GM21529 (cell line): ENCODE data around the gene SPAG4.

Experiments used
- ATAC-seq: cut with Tn5 transposase; IDR thresholded peaks from one replicate; pipeline ENCODE4 v1.9.1; 2021; ENCODE audit not compliant: unreplicated experiment

Gene SPAG4

GRCh38 chr20:35619196-35620095, 3.8 kb downstream of the SPAG4 start:
- peak; percentile 34 for ATAC-seq

GRCh38 chr20:35620818-35621559, 5.4 kb downstream of the SPAG4 start:
- no peak for ATAC-seq

- no peak for ATAC-seq
Measured at GRCh38 chr20:35621560-35621946, 5.9 kb downstream of the SPAG4 start.

- ATAC-seq, result no peak
Measured at GRCh38 chr20:35625584-35626385, 10.2 kb downstream of the SPAG4 start.

GRCh38 chr20:35626386-35627001, 10.9 kb downstream of the SPAG4 start:
- no peak for ATAC-seq

GRCh38 chr20:35627121-35627520, 11.5 kb downstream of the SPAG4 start:
- ATAC-seq, result no peak

- no peak for ATAC-seq
Measured at GRCh38 chr20:35629427-35630145, 14.0 kb downstream of the SPAG4 start.

- no peak for ATAC-seq
Measured at GRCh38 chr20:35630636-35631035, 15.0 kb downstream of the SPAG4 start.

- no peak for ATAC-seq
Measured at GRCh38 chr20:35632539-35633115, 17.0 kb downstream of the SPAG4 start.

GRCh38 chr20:35635652-35636051, 20.0 kb downstream of the SPAG4 start:
- ATAC-seq, result no peak

GRCh38 chr20:35636095-35636494, 20.5 kb downstream of the SPAG4 start:
- ATAC-seq, result no peak

- no peak for ATAC-seq
Measured at GRCh38 chr20:35637276-35637675, 21.6 kb downstream of the SPAG4 start.

GRCh38 chr20:35638751-35639150, 23.1 kb downstream of the SPAG4 start:
- ATAC-seq, result no peak

- no peak for ATAC-seq
Measured at GRCh38 chr20:35640724-35641123, 25.1 kb downstream of the SPAG4 start.

- no peak for ATAC-seq
Measured at GRCh38 chr20:35641743-35642142, 26.1 kb downstream of the SPAG4 start.

- no peak for ATAC-seq
Measured at GRCh38 chr20:35643045-35643444, 27.4 kb downstream of the SPAG4 start.

GRCh38 chr20:35644806-35645205, 29.2 kb downstream of the SPAG4 start:
- ATAC-seq, result no peak

- ATAC-seq, result no peak
Measured at GRCh38 chr20:35648836-35649235, 33.2 kb downstream of the SPAG4 start.

- no peak for ATAC-seq
Measured at GRCh38 chr20:35650632-35651031, 35.0 kb downstream of the SPAG4 start.

- ATAC-seq, result no peak
Measured at GRCh38 chr20:35651958-35652357, 36.3 kb downstream of the SPAG4 start.
